ENCODE measurements around the gene CD101. TPM values are rescaled to one million over a fixed set of nuclear protein-coding genes. Genes with fewer than 3 reads are reported as not detected.

CD101 gene
- total RNA-seq, 1 experiment from 2014 or later: 0.76 TPM

GRCh38 chr1:117077267-117077666 is 75.7 kb downstream of the CD101 start:
- Histone ChIP-seq H3K27ac (peak overlapping the region; percentile 50), H3K4me3 (no peak overlapping the region), H3K9me2 (ENCODE audit: insufficient read depth) (no peaks in the 10 kb centered on the region), H3K79me2 (ENCODE audit: low read depth) (no peaks in the 10 kb centered on the region), H3F3A (ENCODE audit: insufficient read depth, low read depth) (peaks cover 7% of the 10 kb centered on the region; the same call in 1 of the 2 replicates), H3K27me3 (ENCODE audit: insufficient read depth, low read depth) (no peaks in the 10 kb centered on the region), H3K4me2 (no peak overlapping the region), H2AFZ (no peak overlapping the region), H3K9me3 (ENCODE audit: insufficient read depth, low read depth) (no peaks in the 10 kb centered on the region), H4K20me1 (ENCODE audit: insufficient read depth) (no peaks in the 10 kb centered on the region), H3K36me3 (ENCODE audit: low read depth) (peaks cover 68% of the 10 kb centered on the region), H3K4me1 (replicated peaks; ENCODE audit: insufficient read depth) (no peaks in the 10 kb centered on the region; the same call in 1 of the 2 replicates)
- ChIA-PET POLR2A (ENCODE audit: unreplicated experiment) (no interaction called here), CTCF (interaction anchor here (0.7 kb wide), 1 partner anchor 34 kb away, joined by 3 read pairs; no protein-coding TSS in a partner anchor)
- BruUV-seq (replicated peaks): no TSS peak
- intact Hi-C loops (cut with micrococcal nuclease; ENCODE audit: unreplicated experiment): no loop called here
- DNase-seq: peak in 1 of 2 experiments; percentile 72
- no peak for TF ChIP-seq CTCF (conservative IDR thresholded peaks at IDR 0.05)
- TF ChIP-seq EZH2 (IDR thresholded peaks at IDR 0.05; ENCODE audit: low read depth): no peak

- TF ChIP-seq EZH2 (IDR thresholded peaks at IDR 0.05; ENCODE audit: low read depth): no peak
- H2AFZ ChIP-seq: no peak overlapping the region
- ChIA-PET POLR2A (ENCODE audit: unreplicated experiment) (no interaction called here), CTCF (no interaction called here)
- H3K27ac ChIP-seq: no peak overlapping the region
- intact Hi-C loops (cut with micrococcal nuclease; ENCODE audit: unreplicated experiment): no loop called here
- no peaks in the 10 kb centered on the region; the same call in 1 of the 2 replicates for H3K4me1 ChIP-seq (replicated peaks; ENCODE audit: insufficient read depth)
- H3F3A ChIP-seq (ENCODE audit: insufficient read depth, low read depth): peaks cover 7% of the 10 kb centered on the region; the same call in 1 of the 2 replicates
- no TSS peak for BruUV-seq (replicated peaks)
- no peaks in the 10 kb centered on the region for H3K27me3 ChIP-seq (ENCODE audit: insufficient read depth, low read depth)
- no peaks in the 10 kb centered on the region for H3K9me2 ChIP-seq (ENCODE audit: insufficient read depth)
- H3K4me3 ChIP-seq: no peak overlapping the region
- peaks cover 69% of the 10 kb centered on the region for H3K36me3 ChIP-seq (ENCODE audit: low read depth)
- DNase-seq: no peak
- H4K20me1 ChIP-seq (ENCODE audit: insufficient read depth): no peaks in the 10 kb centered on the region
- H3K4me2 ChIP-seq: no peak overlapping the region
- H3K79me2 ChIP-seq (ENCODE audit: low read depth): no peaks in the 10 kb centered on the region
- no peaks in the 10 kb centered on the region for H3K9me3 ChIP-seq (ENCODE audit: insufficient read depth, low read depth)
These were observed 78.2 kb downstream of the CD101 start for GRCh38 chr1:117079737-117080136.

GRCh38 chr1:117084231-117084630 is 82.7 kb downstream of the CD101 start:
- ChIA-PET POLR2A (ENCODE audit: unreplicated experiment) (no interaction called here), CTCF (no interaction called here)
- intact Hi-C loops (cut with micrococcal nuclease; ENCODE audit: unreplicated experiment): no loop called here
- Histone ChIP-seq H3K27ac (no peak overlapping the region), H3K9me3 (ENCODE audit: insufficient read depth, low read depth) (no peaks in the 10 kb centered on the region), H4K20me1 (ENCODE audit: insufficient read depth) (no peaks in the 10 kb centered on the region), H3K79me2 (ENCODE audit: low read depth) (no peaks in the 10 kb centered on the region), H3K4me1 (replicated peaks; ENCODE audit: insufficient read depth) (no peaks in the 10 kb centered on the region), H3K4me2 (no peak overlapping the region), H2AFZ (no peak overlapping the region), H3K36me3 (ENCODE audit: low read depth) (peaks cover 40% of the 10 kb centered on the region), H3K4me3 (no peak overlapping the region), H3K27me3 (ENCODE audit: insufficient read depth, low read depth) (no peaks in the 10 kb centered on the region), H3F3A (ENCODE audit: insufficient read depth, low read depth) (no peaks in the 10 kb centered on the region), H3K9me2 (ENCODE audit: insufficient read depth) (no peaks in the 10 kb centered on the region)
- TF ChIP-seq CTCF (conservative IDR thresholded peaks at IDR 0.05): no peak
- no peak for TF ChIP-seq EZH2 (IDR thresholded peaks at IDR 0.05; ENCODE audit: low read depth)
- BruUV-seq (replicated peaks): no TSS peak
- no peak for DNase-seq

Other genes starting within 250 kb of the CD101 start
- not detected in 2 replicates for gene CD2, start 247.3 kb upstream of the CD101 start, total RNA-seq (2021)
- gene PTGFRN, start 91.8 kb upstream of the CD101 start, total RNA-seq (2021): 83.7 and 87.3 TPM in 2 replicates
- 62.2 and 63.4 TPM in 2 replicates for gene TTF2, start 58.6 kb downstream of the CD101 start, total RNA-seq (2021)
- 10.0 and 10.2 TPM in 2 replicates for gene TRIM45, start 120.0 kb downstream of the CD101 start, total RNA-seq (2021)
- 3.6 and 5.0 TPM in 2 replicates for gene VTCN1, start 209.2 kb downstream of the CD101 start, total RNA-seq (2021)